Activated CD8-positive, alpha-beta memory T cell treated with anti-CD3 and anti-CD28 coated beads for 24 hours (primary cell): Measurements from ENCODE around the gene CYP1A2.
"Not testable (repeated sequence)": the region's sequence is repeated elsewhere in the genome, so short reads cannot be mapped to it uniquely, and the experiment has no call there.

Experiments used
- DNase-seq: peaks from one replicate; pipeline ENCODE4 v3.0.0-alpha.2; 2020

The CYP1A2 gene

GRCh38 chr15:74777769-74778598 lies 29.3 kb downstream of the CYP1A2 start:
- DNase-seq: no peak

- no peak for DNase-seq
Measured at GRCh38 chr15:74778599-74778970, 29.9 kb downstream of the CYP1A2 start.

- no peak for DNase-seq
Measured at GRCh38 chr15:74779162-74779648, 30.6 kb downstream of the CYP1A2 start.

- peak; percentile 66 for DNase-seq
Measured at GRCh38 chr15:74780523-74781430, 32.1 kb downstream of the CYP1A2 start.

- DNase-seq: peak; percentile 89
Measured at GRCh38 chr15:74781431-74782258, 33.0 kb downstream of the CYP1A2 start, which contains the start of gene CSK. CSK (plus strand) TSS chr15:74782080; CDS start chr15:74798298, 16,218 bp downstream.

- DNase-seq: peak; percentile 80
Measured at GRCh38 chr15:74782259-74783071, 33.8 kb downstream of the CYP1A2 start.

- peak; percentile 83 for DNase-seq
Measured at GRCh38 chr15:74783072-74783807, 34.6 kb downstream of the CYP1A2 start.

GRCh38 chr15:74783808-74784175 lies 35.1 kb downstream of the CYP1A2 start:
- peak; percentile 77 for DNase-seq

- DNase-seq: peak; percentile 77
Measured at GRCh38 chr15:74784426-74785193, 36.0 kb downstream of the CYP1A2 start.

GRCh38 chr15:74785194-74786032 lies 36.8 kb downstream of the CYP1A2 start:
- no peak for DNase-seq

GRCh38 chr15:74786081-74786480 lies 37.4 kb downstream of the CYP1A2 start:
- DNase-seq: not testable (repeated sequence)

GRCh38 chr15:74786551-74787165 lies 38.0 kb downstream of the CYP1A2 start:
- no peak for DNase-seq

- DNase-seq: peak; percentile 93
Measured at GRCh38 chr15:74787251-74788041, 38.8 kb downstream of the CYP1A2 start.

GRCh38 chr15:74788042-74788682 lies 39.5 kb downstream of the CYP1A2 start:
- no peak for DNase-seq

- DNase-seq: peak; percentile 77
Measured at GRCh38 chr15:74788683-74789151, 40.1 kb downstream of the CYP1A2 start.

GRCh38 chr15:74789171-74789631 lies 40.6 kb downstream of the CYP1A2 start:
- DNase-seq: no peak

- DNase-seq: no peak
Measured at GRCh38 chr15:74789741-74790079, 41.1 kb downstream of the CYP1A2 start.
